GM18870 (cell line): ENCODE data around the gene HLA-E.

Experiments used
- ATAC-seq: cut with Tn5 transposase; IDR thresholded peaks from one replicate; pipeline ENCODE4 v1.9.1; 2021; ENCODE audit warnings: moderate library complexity; ENCODE audit not compliant: unreplicated experiment

The HLA-E gene

DNA sequence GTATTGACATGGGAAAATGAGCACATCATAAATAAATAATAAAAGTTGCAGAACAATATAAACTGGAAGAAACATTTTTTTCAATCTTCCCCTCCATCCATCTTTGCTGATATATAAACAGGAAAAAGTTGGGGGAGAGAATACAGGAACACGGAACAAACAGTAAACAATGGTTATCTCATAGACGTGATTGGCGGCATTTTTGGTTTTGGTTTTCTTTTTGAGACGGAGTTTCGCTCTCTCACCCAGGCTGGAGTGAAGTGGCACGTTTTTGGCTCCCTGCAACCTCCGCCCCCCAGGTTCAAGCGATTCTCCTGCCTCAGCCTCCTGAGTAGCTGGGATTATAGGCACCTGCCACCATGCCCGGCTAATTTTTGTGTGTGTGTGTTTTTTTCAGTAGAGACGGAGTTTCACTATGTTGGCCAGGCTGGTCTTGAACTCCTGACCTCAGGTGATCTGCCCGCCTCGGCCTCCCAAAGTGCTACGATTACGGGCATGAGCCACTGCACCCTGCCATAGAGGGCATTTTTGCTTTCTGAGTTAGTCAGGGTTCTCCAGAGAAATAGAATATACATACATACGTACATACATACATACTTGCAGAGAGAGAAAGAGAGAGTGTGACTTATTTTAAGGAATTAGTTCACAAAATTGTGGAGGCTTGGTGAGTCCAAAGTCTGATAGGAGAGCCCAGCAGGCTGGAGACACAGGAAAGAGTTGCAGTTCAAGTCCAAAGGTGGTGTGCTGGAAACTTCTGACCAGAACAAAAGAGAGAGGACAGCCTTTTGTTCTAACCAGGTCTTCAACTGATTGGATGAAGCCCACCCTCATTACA, 44.4 kb downstream of the HLA-E start:
- no peak for ATAC-seq

- no peak for ATAC-seq
Measured at GRCh38 chr6:30537931-30538330, 48.6 kb downstream of the HLA-E start.

DNA sequence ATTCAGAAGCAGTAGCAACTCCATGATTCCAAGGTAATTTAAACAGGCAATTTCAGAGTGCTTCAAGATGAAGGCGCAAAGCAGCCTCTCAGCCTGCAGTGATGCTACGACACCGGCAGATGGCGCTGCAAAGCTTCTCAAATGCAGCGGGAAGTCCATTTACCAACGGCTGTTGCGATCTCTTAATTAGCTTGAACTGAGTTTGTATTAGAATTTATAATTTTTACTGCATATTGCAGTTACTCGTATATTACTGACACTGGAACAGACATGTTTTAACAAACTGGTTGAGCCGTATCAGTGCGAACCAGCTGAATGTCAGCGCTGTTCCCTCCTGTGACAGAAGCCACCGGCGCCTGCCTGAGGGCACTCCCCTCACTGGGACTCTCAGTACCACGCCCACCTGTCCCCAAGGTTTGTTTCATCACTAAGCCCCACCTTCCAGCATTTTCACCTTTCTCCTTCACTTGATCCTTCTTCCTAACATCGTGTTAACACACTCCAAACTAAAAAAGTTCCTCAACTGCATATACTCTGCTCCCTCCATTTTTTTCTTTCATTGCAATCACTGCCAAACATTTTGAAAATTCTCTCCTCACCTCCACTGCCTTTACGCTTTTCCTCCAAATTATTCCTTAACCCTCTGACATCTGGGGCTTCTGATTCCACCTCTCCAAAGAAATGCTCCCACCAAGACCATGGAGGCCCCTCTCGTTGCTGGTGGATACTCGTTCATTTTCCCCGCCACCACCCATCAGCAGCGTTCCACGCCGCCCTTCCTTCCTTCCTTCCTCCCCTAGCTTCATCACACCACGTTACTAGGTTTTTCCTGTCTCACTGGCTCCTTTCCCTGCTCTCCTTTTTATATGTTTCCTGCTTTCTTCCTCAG, 52.5 kb downstream of the HLA-E start:
- peak; percentile 66 for ATAC-seq

GRCh38 chr6:30542404-30542725, 53.1 kb downstream of the HLA-E start:
- no peak for ATAC-seq

DNA sequence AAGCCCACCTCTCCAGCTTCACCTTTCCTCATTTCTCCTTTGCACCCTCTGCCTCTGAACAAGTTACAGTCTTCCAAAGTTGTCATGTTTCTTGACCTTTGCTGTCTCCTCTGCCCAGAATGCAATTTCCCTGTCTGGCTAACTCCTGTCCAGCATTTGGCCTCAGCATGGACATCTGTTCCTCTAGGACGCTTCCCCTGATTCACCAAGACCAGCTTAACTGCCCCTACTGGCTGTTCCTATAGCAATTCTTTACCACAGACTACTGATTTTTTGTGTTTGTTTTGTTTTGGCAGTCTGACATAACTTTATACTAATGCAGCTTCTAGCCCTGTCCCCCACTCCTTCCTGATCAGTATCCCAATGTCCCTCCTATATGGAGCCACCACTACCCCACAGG, 53.6 kb downstream of the HLA-E start:
- ATAC-seq = no peak
